ENCODE results near the gene GDF10. TPM values are rescaled to one million over a fixed set of nuclear protein-coding genes. Genes with fewer than 3 reads are reported as not detected.

The GDF10 gene
- polyA plus RNA-seq, 1 of the 3 experiments (the other 2 are of a cell fraction) = 0.02 TPM

DNA sequence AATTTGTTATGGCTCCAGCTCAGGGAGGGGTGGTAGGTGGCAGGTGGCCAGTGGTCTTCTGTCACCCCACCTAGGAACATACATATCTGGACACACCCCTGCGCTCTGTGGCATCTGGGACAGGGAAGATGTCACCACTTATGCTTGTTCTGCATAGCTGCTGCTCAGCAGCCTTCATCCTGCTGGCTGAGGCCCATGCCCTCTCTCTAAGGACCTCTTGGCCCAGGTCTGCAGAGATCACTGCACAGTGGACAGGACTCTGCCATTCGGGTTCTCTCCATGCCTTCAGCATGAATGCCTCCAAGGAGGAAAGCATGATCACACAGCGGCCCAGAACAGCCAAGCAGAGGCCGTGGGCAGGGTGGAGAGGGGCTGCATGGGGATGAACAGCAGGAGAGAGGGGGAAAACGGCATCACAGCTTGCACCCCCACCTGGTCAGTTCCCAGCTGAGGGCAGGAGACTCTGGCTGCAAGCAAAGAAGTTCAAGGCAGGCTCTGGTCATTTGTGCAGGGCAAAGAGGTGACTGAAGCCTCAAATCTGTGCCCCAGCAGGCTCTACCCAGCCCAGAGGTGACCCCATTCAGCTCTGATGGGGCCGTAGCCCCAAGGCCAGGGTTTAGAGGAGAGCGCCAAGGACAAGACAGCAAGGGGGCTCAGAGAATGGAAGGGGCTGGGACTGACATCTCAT, 47.8 kb upstream of the GDF10 start:
- Histone ChIP-seq H3K79me2 (ENCODE audit: insufficient read depth) (no peaks in the 10 kb centered on the region), H3K27me3 (ENCODE audit: insufficient read depth) (no peaks in the 10 kb centered on the region; the same call in 1 of the 2 replicates), H3K36me3 (replicated peaks in 1 of 2; ENCODE audit: control insufficient read depth in 1 of 2, insufficient read depth in 2 of 2, low read length in 1 of 2) (no peaks in the 10 kb centered on the region), H3F3A (replicated peaks; ENCODE audit: insufficient read depth) (no peaks in the 10 kb centered on the region), H3K4me1 (ENCODE audit: control insufficient read depth in 1 of 2, insufficient read depth in 2 of 2, low read depth in 1 of 2, low read length in 1 of 2) (peaks cover 0 to 22% of the 10 kb centered on the region in 2 experiments; a peak in 1 of 4 replicates), H3K9ac (no peak overlapping the region), H3K4me3 (ENCODE audit: low read depth in 2 of 2, low read length in 1 of 2) (no peak overlapping the region), H3K4me2 (no peak overlapping the region), H2AFZ (ENCODE audit: low read depth) (no peak overlapping the region), H3K27ac (ENCODE audit: low read depth in 2 of 2, low read length in 1 of 2) (no peak overlapping the region), H3K9me2 (no peaks in the 10 kb centered on the region), H4K20me1 (ENCODE audit: insufficient read depth) (no peaks in the 10 kb centered on the region), H3K9me3 (no peaks in the 10 kb centered on the region)
- 23% methylated on average over 6 of the region's 7 CpGs for WGBS (ENCODE audit: low lambda C conversion rate)
- ChIA-PET POLR2A (no interaction called here), CTCF (no interaction called here)
- TF ChIP-seq RCOR1 (IDR thresholded peaks at IDR 0.05; ENCODE audit: low read length) (no peak), GATA2 (CRISPR knock-in tag; IDR thresholded peaks at IDR 0.05) (no peak), YY1 (IDR thresholded peaks at IDR 0.05; ENCODE audit: low read depth) (no peak), TEAD4 (IDR thresholded peaks at IDR 0.05; ENCODE audit: borderline replicate concordance, insufficient read depth) (no peak), POLR2AphosphoS5 (IDR thresholded peaks at IDR 0.05; ENCODE audit: low read depth, low read length) (no peak), MXI1 (IDR thresholded peaks at IDR 0.05; ENCODE audit: low read depth, low read length) (no peak), JUND (IDR thresholded peaks at IDR 0.05) (no peak), RAD21 (IDR thresholded peaks at IDR 0.05; ENCODE audit: low read length) (no peak)
- TF ChIP-seq, protein P1, sequence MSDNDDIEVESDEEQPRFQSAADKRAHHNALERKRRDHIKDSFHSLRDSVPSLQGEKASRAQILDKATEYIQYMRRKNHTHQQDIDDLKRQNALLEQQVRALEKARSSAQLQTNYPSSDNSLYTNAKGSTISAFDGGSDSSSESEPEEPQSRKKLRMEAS (IDR thresholded peaks at IDR 0.05; ENCODE audit: low read depth) = no peak
- TF ChIP-seq, protein P2, sequence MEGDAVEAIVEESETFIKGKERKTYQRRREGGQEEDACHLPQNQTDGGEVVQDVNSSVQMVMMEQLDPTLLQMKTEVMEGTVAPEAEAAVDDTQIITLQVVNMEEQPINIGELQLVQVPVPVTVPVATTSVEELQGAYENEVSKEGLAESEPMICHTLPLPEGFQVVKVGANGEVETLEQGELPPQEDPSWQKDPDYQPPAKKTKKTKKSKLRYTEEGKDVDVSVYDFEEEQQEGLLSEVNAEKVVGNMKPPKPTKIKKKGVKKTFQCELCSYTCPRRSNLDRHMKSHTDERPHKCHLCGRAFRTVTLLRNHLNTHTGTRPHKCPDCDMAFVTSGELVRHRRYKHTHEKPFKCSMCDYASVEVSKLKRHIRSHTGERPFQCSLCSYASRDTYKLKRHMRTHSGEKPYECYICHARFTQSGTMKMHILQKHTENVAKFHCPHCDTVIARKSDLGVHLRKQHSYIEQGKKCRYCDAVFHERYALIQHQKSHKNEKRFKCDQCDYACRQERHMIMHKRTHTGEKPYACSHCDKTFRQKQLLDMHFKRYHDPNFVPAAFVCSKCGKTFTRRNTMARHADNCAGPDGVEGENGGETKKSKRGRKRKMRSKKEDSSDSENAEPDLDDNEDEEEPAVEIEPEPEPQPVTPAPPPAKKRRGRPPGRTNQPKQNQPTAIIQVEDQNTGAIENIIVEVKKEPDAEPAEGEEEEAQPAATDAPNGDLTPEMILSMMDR (IDR thresholded peaks at IDR 0.05) = no peak
- TF ChIP-seq, protein P3, sequence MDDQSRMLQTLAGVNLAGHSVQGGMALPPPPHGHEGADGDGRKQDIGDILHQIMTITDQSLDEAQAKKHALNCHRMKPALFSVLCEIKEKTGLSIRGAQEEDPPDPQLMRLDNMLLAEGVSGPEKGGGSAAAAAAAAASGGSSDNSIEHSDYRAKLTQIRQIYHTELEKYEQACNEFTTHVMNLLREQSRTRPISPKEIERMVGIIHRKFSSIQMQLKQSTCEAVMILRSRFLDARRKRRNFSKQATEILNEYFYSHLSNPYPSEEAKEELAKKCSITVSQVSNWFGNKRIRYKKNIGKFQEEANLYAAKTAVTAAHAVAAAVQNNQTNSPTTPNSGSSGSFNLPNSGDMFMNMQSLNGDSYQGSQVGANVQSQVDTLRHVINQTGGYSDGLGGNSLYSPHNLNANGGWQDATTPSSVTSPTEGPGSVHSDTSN (IDR thresholded peaks at IDR 0.05) = no peak
- DNase-seq = no peak

DNA sequence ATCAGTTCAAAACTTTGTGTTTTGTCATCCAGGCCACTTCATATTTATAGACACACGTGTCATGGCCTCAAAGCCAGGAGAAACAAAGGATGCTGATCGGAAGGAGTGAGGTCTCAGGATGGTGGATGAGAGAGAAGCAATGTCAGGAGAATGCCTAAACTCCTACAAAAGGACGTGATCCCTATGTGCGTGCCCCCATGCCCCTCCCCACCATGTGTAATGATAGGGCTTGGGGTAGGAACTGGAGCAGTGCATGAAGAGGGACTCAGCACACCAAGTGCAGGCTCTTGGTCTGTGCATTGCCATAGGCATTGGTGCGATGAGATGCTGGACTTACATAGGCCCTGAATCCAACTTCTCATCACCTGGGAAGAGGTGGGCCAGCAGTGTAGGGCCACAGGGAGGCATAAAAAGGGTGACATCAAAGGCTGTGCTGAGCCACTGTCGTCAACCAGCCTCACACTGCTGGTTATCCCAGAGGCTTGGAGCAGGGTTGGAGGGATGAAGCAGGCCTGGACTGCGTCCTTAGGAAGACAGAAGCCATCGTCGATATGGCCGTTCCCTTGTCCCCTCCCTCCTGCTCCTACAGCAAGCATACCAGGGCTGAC, 46.9 kb upstream of the GDF10 start:
- Histone ChIP-seq H3K9me2 (no peaks in the 10 kb centered on the region), H3K36me3 (replicated peaks in 1 of 2; ENCODE audit: control insufficient read depth in 1 of 2, insufficient read depth in 2 of 2, low read length in 1 of 2) (no peaks in the 10 kb centered on the region), H3K27me3 (ENCODE audit: insufficient read depth) (no peaks in the 10 kb centered on the region; the same call in 1 of the 2 replicates), H3K27ac (ENCODE audit: low read depth in 2 of 2, low read length in 1 of 2) (no peak overlapping the region; a peak in 1 of 4 replicates), H3K9ac (no peak overlapping the region), H3F3A (replicated peaks; ENCODE audit: insufficient read depth) (no peaks in the 10 kb centered on the region), H3K4me3 (ENCODE audit: low read depth in 2 of 2, low read length in 1 of 2) (no peak overlapping the region), H4K20me1 (ENCODE audit: insufficient read depth) (no peaks in the 10 kb centered on the region), H3K4me2 (no peak overlapping the region), H3K79me2 (ENCODE audit: insufficient read depth) (no peaks in the 10 kb centered on the region), H2AFZ (ENCODE audit: low read depth) (no peak overlapping the region), H3K9me3 (no peaks in the 10 kb centered on the region), H3K4me1 (ENCODE audit: control insufficient read depth in 1 of 2, insufficient read depth in 2 of 2, low read depth in 1 of 2, low read length in 1 of 2) (peaks cover 0 to 20% of the 10 kb centered on the region in 2 experiments; a peak in 1 of 4 replicates)
- DNase-seq = no peak
- CTCF ChIA-PET = interaction anchor here (1.1 to 1.7 kb wide), 2 partner anchors 16 to 228 kb away, joined by 3 to 6 read pairs; no protein-coding TSS in a partner anchor
- whole genome bisulfite sequencing (ENCODE audit: low lambda C conversion rate) = 38% methylated on average over 7 of the region's 10 CpGs
- POLR2A ChIA-PET = no interaction called here
- TF ChIP-seq, protein P4, sequence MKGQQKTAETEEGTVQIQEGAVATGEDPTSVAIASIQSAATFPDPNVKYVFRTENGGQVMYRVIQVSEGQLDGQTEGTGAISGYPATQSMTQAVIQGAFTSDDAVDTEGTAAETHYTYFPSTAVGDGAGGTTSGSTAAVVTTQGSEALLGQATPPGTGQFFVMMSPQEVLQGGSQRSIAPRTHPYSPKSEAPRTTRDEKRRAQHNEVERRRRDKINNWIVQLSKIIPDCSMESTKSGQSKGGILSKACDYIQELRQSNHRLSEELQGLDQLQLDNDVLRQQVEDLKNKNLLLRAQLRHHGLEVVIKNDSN (IDR thresholded peaks at IDR 0.05; ENCODE audit: borderline replicate concordance, low read depth) = no peak
- TF ChIP-seq MEF2A (IDR thresholded peaks at IDR 0.05; ENCODE audit: borderline replicate concordance, low read depth) (no peak), FOXJ3 (CRISPR knock-in tag; IDR thresholded peaks at IDR 0.05) (no peak), IRF3 (IDR thresholded peaks at IDR 0.05; ENCODE audit: low read depth, low read length) (no peak), RXRA (IDR thresholded peaks at IDR 0.05; ENCODE audit: borderline replicate concordance, low read depth) (no peak), SIN3A (IDR thresholded peaks at IDR 0.05; ENCODE audit: borderline replicate concordance, low read depth, low read length) (no peak), ELF1 (IDR thresholded peaks at IDR 0.05) (no peak), RAD21 (IDR thresholded peaks at IDR 0.05; ENCODE audit: low read length) (no peak), GATA2 (CRISPR knock-in tag; IDR thresholded peaks at IDR 0.05) (no peak), MXI1 (IDR thresholded peaks at IDR 0.05; ENCODE audit: low read depth, low read length) (no peak), POLR2AphosphoS5 (IDR thresholded peaks at IDR 0.05; ENCODE audit: low read depth, low read length) (no peak)
- TF ChIP-seq, protein P2 (IDR thresholded peaks at IDR 0.05) = no peak
